ENCODE results near the gene ZMYND19.
A peak's percentile ranks its signal among the peaks of the same experiment; 100 is the strongest.
"Not testable (repeated sequence)": the region's sequence is repeated elsewhere in the genome, so short reads cannot be mapped to it uniquely, and the experiment has no call there.

The ZMYND19 gene

DNA sequence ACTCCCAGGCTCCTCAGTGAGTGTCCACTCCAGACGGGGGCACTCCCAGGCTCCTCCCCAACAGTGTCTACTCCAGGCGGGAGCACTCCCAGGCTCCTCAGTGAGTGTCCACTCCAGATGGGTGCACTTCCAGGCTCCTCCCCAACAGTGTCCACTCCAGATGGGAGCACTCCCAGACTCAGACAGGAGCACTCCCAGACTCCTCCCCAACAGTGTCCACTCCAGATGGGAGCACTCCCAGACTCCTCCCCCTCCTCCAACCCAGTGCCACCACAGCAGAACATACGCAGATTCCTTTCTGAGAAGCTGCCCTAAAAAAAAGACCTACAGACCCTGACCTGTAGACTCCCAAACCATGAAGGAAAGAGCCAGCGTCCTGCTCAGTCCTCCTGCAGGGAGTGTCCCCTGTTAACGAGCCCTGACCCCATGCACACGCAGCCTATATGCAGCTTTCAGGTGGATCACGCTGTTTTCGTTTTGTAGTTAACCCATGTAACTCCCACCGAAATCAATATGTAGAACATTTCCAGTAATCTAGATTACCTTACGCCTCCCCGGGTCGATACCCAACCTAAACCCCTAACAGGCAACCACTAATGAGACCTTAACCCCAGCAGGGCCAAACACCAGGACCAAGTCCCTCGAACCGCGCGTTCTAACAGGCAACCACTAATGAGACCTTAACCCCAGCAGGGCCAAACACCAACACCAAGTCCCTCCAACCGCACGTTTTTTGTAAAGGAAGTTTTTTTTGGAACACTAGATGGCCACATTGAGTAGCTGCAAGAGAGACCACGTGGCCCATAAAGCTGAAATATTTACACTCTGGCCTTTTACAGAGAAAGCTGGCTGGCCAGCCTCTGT, 55.8 kb downstream of the ZMYND19 start:
- in situ Hi-C loops (cut with MboI; ENCODE audit: low sequenced_read_pairs, unreplicated experiment) = loop anchor here (25.0 kb wide), 1 partner anchor 247 kb away; the partner anchor contains the start of gene TOR4A

GRCh38 chr9:137532891-137533468, 57.3 kb downstream of the ZMYND19 start:
- DNase-seq (ENCODE audit: low spot score) = not testable (repeated sequence)
- in situ Hi-C loops (cut with MboI; ENCODE audit: low sequenced_read_pairs, unreplicated experiment) = loop anchor here (25.0 kb wide), 1 partner anchor 246 kb away; the partner anchor contains the start of gene TOR4A

More for the DNA sequence above, 55.8 kb downstream of the ZMYND19 start:
- TF ChIP-seq CTCF (IDR thresholded peaks at IDR 0.05; ENCODE audit: borderline replicate concordance, control extremely low read depth, extremely low read depth, insufficient read depth, missing control alignments) = peak; percentile 36
- DNase-seq (ENCODE audit: low spot score) = peak; percentile 73

All from GM13976 (cell line).